Measurements from ENCODE around the gene MAP6.

- TF ChIP-seq, protein P1, sequence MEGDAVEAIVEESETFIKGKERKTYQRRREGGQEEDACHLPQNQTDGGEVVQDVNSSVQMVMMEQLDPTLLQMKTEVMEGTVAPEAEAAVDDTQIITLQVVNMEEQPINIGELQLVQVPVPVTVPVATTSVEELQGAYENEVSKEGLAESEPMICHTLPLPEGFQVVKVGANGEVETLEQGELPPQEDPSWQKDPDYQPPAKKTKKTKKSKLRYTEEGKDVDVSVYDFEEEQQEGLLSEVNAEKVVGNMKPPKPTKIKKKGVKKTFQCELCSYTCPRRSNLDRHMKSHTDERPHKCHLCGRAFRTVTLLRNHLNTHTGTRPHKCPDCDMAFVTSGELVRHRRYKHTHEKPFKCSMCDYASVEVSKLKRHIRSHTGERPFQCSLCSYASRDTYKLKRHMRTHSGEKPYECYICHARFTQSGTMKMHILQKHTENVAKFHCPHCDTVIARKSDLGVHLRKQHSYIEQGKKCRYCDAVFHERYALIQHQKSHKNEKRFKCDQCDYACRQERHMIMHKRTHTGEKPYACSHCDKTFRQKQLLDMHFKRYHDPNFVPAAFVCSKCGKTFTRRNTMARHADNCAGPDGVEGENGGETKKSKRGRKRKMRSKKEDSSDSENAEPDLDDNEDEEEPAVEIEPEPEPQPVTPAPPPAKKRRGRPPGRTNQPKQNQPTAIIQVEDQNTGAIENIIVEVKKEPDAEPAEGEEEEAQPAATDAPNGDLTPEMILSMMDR (conservative IDR thresholded peaks at IDR 0.05; ENCODE audit: low read depth in 2 of 2) = no peak
- no peak for TF ChIP-seq POLR2AphosphoS5 (IDR thresholded peaks at IDR 0.05; ENCODE audit: low read depth)
These were observed 83.6 kb downstream of the MAP6 start for GRCh38 chr11:75585293-75585670.
